Activated CD4-positive, alpha-beta T cell treated with anti-CD3 and anti-CD28 coated beads for 36 hours (primary cell): ENCODE measurements around the gene CHST15. TPM values are rescaled to one million over a fixed set of nuclear protein-coding genes. Genes with fewer than 3 reads are reported as not detected.

Experiments used
- ATAC-seq: fragments of 200-7000 bp; cut with Tn5 transposase; one replicate; pipeline ENCODE4 v1.10.0; 2021; ENCODE audit warnings: mild to moderate bottlenecking, moderate library complexity
- CTCF ChIA-PET: fragments of 350-600 bp; sonication (Branson Sonifier 250); formaldehyde crosslinking; loops from one replicate; lab custom pipeline; 2021; ENCODE audit warnings: antibody characterized with exemption; lab: Charles Lee
- POLR2A ChIA-PET: fragments of 350-600 bp; sonication (Branson Sonifier 250); formaldehyde crosslinking; loops from one replicate; lab custom pipeline; 2021; ENCODE audit warnings: antibody characterized with exemption, inconsistent platforms; lab: Charles Lee
- DNase-seq: peaks from one replicate; pipeline ENCODE4 v3.0.0-alpha.2; 2020
- H3K27ac Mint-ChIP-seq: one replicate; pipeline ENCODE4 v1.8.0; 2021; ENCODE audit warnings: mixed read lengths
- H3K27me3 Mint-ChIP-seq: one replicate; pipeline ENCODE4 v1.8.0; 2021; ENCODE audit warnings: mixed read lengths
- H3K36me3 Mint-ChIP-seq: one replicate; pipeline ENCODE4 v1.8.0; 2021; ENCODE audit warnings: low read depth, mixed read lengths
- H3K4me1 Mint-ChIP-seq: one replicate; pipeline ENCODE4 v1.8.0; 2021; ENCODE audit warnings: mixed read lengths
- H3K4me3 Mint-ChIP-seq: one replicate; pipeline ENCODE4 v1.8.0; 2021; ENCODE audit warnings: mild to moderate bottlenecking, moderate library complexity, mixed read lengths
- H3K9me3 Mint-ChIP-seq: one replicate; pipeline ENCODE4 v1.8.0; 2021; ENCODE audit warnings: low read depth, mixed read lengths
- intact Hi-C, 2 experiments: fragments of 100-400 bp; cut with DNase I in 1 of 2; cut with micrococcal nuclease in 1 of 2; formaldehyde crosslinking; loops; one replicate each; pipeline versions ENCODE4 v1.14.2 to v1.15.1; 2022 to 2024; cut with DNase I, micrococcal nuclease
- total RNA-seq, 2 experiments: library from RNA; stranded (reverse); gene quantifications; one replicate each; pipeline ENCODE4 v1.2.3, GENCODE V29; 2021

Gene CHST15
- total RNA-seq, 2 experiments from 2014 or later: 0.40 to 0.43 TPM

- CTCF ChIA-PET: interaction anchor here (1.1 kb wide), 1 partner anchor 64 kb away, joined by 3 read pairs; no protein-coding TSS in a partner anchor
Measured at GRCh38 chr10:124058346-124059003, 34.9 kb downstream of the CHST15 start.

GRCh38 chr10:124057601-124058000 lies 35.8 kb downstream of the CHST15 start:
- intact Hi-C loops: no loop called here
- Mint-ChIP-seq H3K27ac (no peak overlapping the region), H3K36me3 (no peaks in the 10 kb centered on the region), H3K9me3 (no peaks in the 10 kb centered on the region), H3K4me1 (no peaks in the 10 kb centered on the region), H3K4me3 (no peak overlapping the region), H3K27me3 (no peaks in the 10 kb centered on the region)
- DNase-seq (no peak), ATAC-seq (no peak)
- POLR2A ChIA-PET: no interaction called here
- CTCF ChIA-PET: no interaction called here

More at GRCh38 chr10:124058346-124059003, 34.9 kb downstream of the CHST15 start:
- no peak for ATAC-seq
- Mint-ChIP-seq H3K4me1 (peaks cover 3% of the 10 kb centered on the region), H3K4me3 (no peak overlapping the region), H3K27ac (no peak overlapping the region), H3K36me3 (no peaks in the 10 kb centered on the region), H3K27me3 (no peaks in the 10 kb centered on the region), H3K9me3 (no peaks in the 10 kb centered on the region)
- no peak for DNase-seq
- intact Hi-C loops: no loop called here
- POLR2A ChIA-PET: no interaction called here

- ATAC-seq: no peak
- no peak for DNase-seq
- Mint-ChIP-seq H3K4me1 (no peaks in the 10 kb centered on the region), H3K36me3 (no peaks in the 10 kb centered on the region), H3K27me3 (no peaks in the 10 kb centered on the region), H3K9me3 (no peaks in the 10 kb centered on the region), H3K27ac (no peak overlapping the region), H3K4me3 (no peak overlapping the region)
- POLR2A ChIA-PET: no interaction called here
- intact Hi-C loops: no loop called here
- CTCF ChIA-PET: no interaction called here
Measured at GRCh38 chr10:124056337-124056980, 36.9 kb downstream of the CHST15 start.

GRCh38 chr10:124053971-124054370 lies 39.4 kb downstream of the CHST15 start:
- no peak for DNase-seq
- ChIA-PET CTCF (interaction anchor here (0.6 kb wide), 1 partner anchor 1484 kb away, joined by 3 read pairs; no protein-coding TSS in a partner anchor), POLR2A (no interaction called here)
- no peaks in the 10 kb centered on the region for H3K9me3 Mint-ChIP-seq
- H3K4me3 Mint-ChIP-seq: no peak overlapping the region
- no peaks in the 10 kb centered on the region for H3K27me3 Mint-ChIP-seq
- no peak overlapping the region for H3K27ac Mint-ChIP-seq
- H3K4me1 Mint-ChIP-seq: no peaks in the 10 kb centered on the region
- no peak for ATAC-seq
- intact Hi-C loops: no loop called here
- no peaks in the 10 kb centered on the region for H3K36me3 Mint-ChIP-seq

DNA sequence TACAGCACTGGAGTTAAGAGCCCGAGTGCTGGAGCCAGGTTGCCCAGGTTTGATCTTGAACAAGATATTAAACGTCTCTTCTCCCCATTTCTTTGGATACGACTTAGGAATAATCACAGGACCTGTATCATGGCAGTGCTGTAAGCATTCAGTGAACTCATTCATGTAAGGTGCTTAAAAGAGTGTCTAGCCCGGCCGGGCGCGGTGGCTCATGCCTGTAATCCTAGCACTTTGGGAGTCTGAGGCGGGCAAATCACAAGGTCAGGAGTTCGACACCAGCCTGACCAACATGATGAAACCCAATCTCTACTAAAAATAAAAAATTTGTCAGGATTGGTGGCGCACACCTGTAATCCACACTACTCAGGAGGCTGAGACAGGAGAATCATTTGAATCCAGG lies 40.8 kb downstream of the CHST15 start:
- Mint-ChIP-seq H3K27me3 (peaks cover 2% of the 10 kb centered on the region), H3K4me1 (no peaks in the 10 kb centered on the region), H3K9me3 (no peaks in the 10 kb centered on the region), H3K36me3 (no peaks in the 10 kb centered on the region), H3K4me3 (no peak overlapping the region), H3K27ac (no peak overlapping the region)
- intact Hi-C loops: no loop called here
- POLR2A ChIA-PET: no interaction called here
- DNase-seq (no peak), ATAC-seq (no peak)
- CTCF ChIA-PET: no interaction called here

- peaks cover 2% of the 10 kb centered on the region for H3K27me3 Mint-ChIP-seq
- no peak overlapping the region for H3K4me3 Mint-ChIP-seq
- no peak for ATAC-seq
- intact Hi-C loops: no loop called here
- H3K27ac Mint-ChIP-seq: no peak overlapping the region
- peaks cover 2% of the 10 kb centered on the region for H3K9me3 Mint-ChIP-seq
- CTCF ChIA-PET: no interaction called here
- no peaks in the 10 kb centered on the region for H3K36me3 Mint-ChIP-seq
- POLR2A ChIA-PET: no interaction called here
- no peak for DNase-seq
- H3K4me1 Mint-ChIP-seq: no peaks in the 10 kb centered on the region
Measured at GRCh38 chr10:124050021-124051015, 43.1 kb downstream of the CHST15 start.

- H3K4me3 Mint-ChIP-seq: no peak overlapping the region
- H3K36me3 Mint-ChIP-seq: no peaks in the 10 kb centered on the region
- H3K9me3 Mint-ChIP-seq: peaks cover 2% of the 10 kb centered on the region
- POLR2A ChIA-PET: no interaction called here
- DNase-seq: no peak
- ATAC-seq: no peak
- no peaks in the 10 kb centered on the region for H3K4me1 Mint-ChIP-seq
- peaks cover 2% of the 10 kb centered on the region for H3K27me3 Mint-ChIP-seq
- CTCF ChIA-PET: interaction anchor here (1.4 kb wide), 1 partner anchor 55 kb away, joined by 3 read pairs; no protein-coding TSS in a partner anchor
- intact Hi-C loops: no loop called here
- H3K27ac Mint-ChIP-seq: no peak overlapping the region
Measured at GRCh38 chr10:124049484-124049883, 43.9 kb downstream of the CHST15 start.

- Mint-ChIP-seq H3K27me3 (peaks cover 3% of the 10 kb centered on the region), H3K27ac (no peak overlapping the region), H3K4me3 (no peak overlapping the region), H3K36me3 (no peaks in the 10 kb centered on the region), H3K9me3 (peaks cover 2% of the 10 kb centered on the region), H3K4me1 (peaks cover under 1% of the 10 kb centered on the region)
- DNase-seq: no peak
- CTCF ChIA-PET: interaction anchor here (1.2 to 1.4 kb wide), 2 partner anchors 54 to 340 kb away, joined by 3 read pairs; no protein-coding TSS in a partner anchor
- POLR2A ChIA-PET: no interaction called here
- intact Hi-C loops: no loop called here
- ATAC-seq: no peak
Measured at GRCh38 chr10:124048371-124049290, 44.8 kb downstream of the CHST15 start.

DNA sequence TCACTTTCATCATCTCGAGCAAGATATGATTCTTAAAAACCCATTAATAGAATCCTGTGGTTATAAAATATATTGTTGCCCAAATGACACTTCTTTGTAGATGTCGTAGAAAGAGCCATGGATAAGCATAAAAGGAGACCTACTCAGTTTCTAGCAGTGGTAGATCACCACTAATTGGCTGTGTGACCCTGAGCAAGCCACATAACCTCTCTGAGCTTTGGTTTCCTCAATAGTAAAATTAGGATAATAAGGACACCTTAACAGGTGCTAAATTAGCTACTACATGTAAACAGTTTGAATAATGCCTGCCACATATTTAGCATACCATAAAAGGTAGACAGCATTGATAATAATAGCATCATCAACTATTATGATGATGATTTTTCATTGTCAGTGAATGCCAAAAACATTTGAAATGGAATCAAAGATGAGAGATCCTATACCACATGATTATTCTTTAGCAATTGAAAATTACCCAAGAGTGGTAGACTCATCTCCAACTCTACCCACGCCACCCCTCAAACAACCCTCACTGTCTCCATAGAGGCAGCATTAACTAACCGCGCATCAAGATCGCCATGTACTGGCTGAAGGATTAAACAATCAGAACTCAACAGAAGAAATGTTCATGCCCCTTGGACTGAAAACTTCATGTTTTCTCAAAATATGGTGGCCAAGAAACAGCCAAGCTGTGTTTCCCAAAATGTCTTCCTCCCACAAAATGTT lies 45.8 kb downstream of the CHST15 start:
- ChIA-PET POLR2A (no interaction called here), CTCF (interaction anchor here (0.7 to 1.2 kb wide), 2 partner anchors 84 to 341 kb away, joined by 3 read pairs; no protein-coding TSS in a partner anchor)
- peaks cover 2% of the 10 kb centered on the region for H3K9me3 Mint-ChIP-seq
- H3K4me1 Mint-ChIP-seq: peaks cover 11% of the 10 kb centered on the region
- ATAC-seq (no peak), DNase-seq (no peak)
- H3K4me3 Mint-ChIP-seq: no peak overlapping the region
- H3K27ac Mint-ChIP-seq: no peak overlapping the region
- peaks cover 6% of the 10 kb centered on the region for H3K27me3 Mint-ChIP-seq
- intact Hi-C loops: no loop called here
- no peaks in the 10 kb centered on the region for H3K36me3 Mint-ChIP-seq

- H3K4me3 Mint-ChIP-seq: no peak overlapping the region
- H3K36me3 Mint-ChIP-seq: no peaks in the 10 kb centered on the region
- intact Hi-C loops: no loop called here
- peaks cover 12% of the 10 kb centered on the region for H3K4me1 Mint-ChIP-seq
- POLR2A ChIA-PET: no interaction called here
- no peak for DNase-seq
- peaks cover 6% of the 10 kb centered on the region for H3K27me3 Mint-ChIP-seq
- H3K9me3 Mint-ChIP-seq: peaks cover 2% of the 10 kb centered on the region
- CTCF ChIA-PET: interaction anchor here (0.6 kb wide), 2 partner anchors 343 to 991 kb away, joined by 3 read pairs; no protein-coding TSS in a partner anchor
- no peak for ATAC-seq
- H3K27ac Mint-ChIP-seq: no peak overlapping the region
Measured at GRCh38 chr10:124045801-124046355, 47.5 kb downstream of the CHST15 start.
